Measurements from ENCODE around the gene SNRNP48. TPM values are rescaled to one million over a fixed set of nuclear protein-coding genes. Genes with fewer than 3 reads are reported as not detected.

Gene SNRNP48
- total RNA-seq, 4 donors from 2014 or later = 14.3 to 16.6 (median 15.3) TPM

DNA sequence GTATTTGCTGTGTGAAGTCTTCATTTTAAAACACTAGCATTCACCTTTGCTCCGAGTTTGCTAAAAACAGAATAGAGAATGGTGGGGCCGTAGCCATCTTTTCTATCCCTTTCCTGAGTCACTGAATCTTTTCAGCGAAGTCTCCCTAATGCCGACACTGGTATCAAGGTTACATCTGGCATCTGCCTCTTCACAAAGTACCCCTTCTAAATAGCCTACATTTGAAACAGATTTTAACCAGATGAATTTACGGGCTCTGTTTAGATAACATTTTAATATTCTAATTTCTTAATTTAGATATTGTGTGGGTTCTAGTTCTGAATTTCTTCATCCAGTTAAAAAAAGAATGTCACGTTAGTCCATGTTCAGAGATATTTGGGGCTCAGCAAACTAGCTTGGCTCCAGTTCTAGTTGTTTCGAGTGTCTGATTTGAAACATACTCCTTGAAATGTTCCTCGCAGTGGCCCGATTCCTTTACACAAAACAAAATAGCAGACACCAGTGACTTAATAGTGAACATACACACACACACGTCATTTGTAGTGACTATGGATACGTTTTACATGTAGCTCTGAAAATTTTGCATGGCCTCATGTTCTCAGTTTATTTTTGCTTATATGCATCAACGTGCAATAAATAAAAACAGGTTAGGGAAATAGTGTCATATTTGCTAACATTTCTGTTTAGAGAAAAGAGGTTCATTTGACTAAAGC lies 33.4 kb upstream of the SNRNP48 start:
- ATAC-seq (no peak), DNase-seq (no peak)
- H3K4me3 ChIP-seq = no peak overlapping the region
- H3K36me3 ChIP-seq = no peaks in the 10 kb centered on the region
- H3K27ac ChIP-seq = no peak overlapping the region
- in situ Hi-C loops (cut with MboI; ENCODE audit: low sequenced_read_pairs in 4 of 4) (no loop called here), intact Hi-C loops (cut with DNase I; ENCODE audit: low total_unique reads) (no loop called here)
- peaks cover 0 to 2% (median 0%) of the 10 kb centered on the region in 3 donors for H3K27me3 ChIP-seq
- TF ChIP-seq POLR2A (IDR thresholded peaks at IDR 0.05) = no peak
- TF ChIP-seq, protein P1, sequence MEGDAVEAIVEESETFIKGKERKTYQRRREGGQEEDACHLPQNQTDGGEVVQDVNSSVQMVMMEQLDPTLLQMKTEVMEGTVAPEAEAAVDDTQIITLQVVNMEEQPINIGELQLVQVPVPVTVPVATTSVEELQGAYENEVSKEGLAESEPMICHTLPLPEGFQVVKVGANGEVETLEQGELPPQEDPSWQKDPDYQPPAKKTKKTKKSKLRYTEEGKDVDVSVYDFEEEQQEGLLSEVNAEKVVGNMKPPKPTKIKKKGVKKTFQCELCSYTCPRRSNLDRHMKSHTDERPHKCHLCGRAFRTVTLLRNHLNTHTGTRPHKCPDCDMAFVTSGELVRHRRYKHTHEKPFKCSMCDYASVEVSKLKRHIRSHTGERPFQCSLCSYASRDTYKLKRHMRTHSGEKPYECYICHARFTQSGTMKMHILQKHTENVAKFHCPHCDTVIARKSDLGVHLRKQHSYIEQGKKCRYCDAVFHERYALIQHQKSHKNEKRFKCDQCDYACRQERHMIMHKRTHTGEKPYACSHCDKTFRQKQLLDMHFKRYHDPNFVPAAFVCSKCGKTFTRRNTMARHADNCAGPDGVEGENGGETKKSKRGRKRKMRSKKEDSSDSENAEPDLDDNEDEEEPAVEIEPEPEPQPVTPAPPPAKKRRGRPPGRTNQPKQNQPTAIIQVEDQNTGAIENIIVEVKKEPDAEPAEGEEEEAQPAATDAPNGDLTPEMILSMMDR (IDR thresholded peaks at IDR 0.05 in 4 of 5, conservative IDR thresholded peaks at IDR 0.05 in 1 of 5) = no peak
- H3K9me3 ChIP-seq = no peaks in the 10 kb centered on the region
- H3K4me1 ChIP-seq = no peaks in the 10 kb centered on the region

DNA sequence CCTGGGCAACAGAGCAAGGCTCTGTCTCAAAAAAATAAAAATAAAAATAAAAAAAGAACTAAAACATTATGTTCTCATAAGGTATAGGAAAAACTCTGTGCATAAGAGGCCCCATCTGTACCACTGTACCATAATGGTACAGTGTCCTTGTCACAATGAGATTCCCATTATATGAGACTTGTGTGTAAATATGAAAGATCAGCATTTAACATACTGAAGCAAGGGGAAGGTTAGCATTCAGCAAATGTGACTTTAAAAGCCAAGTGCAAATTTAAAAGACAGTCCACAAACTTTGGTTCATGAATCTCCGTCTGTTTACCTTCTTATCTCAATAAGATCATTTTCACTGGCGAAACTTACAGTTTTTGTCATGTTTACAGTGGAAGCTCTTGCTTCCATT lies 32.3 kb upstream of the SNRNP48 start:
- ATAC-seq (no peak), DNase-seq (no peak)
- intact Hi-C loops (cut with DNase I; ENCODE audit: low total_unique reads) (no loop called here), in situ Hi-C loops (cut with MboI; ENCODE audit: low sequenced_read_pairs in 4 of 4) (no loop called here)
- H3K9me3 ChIP-seq = no peaks in the 10 kb centered on the region
- peaks cover 0 to 4% (median 2%) of the 10 kb centered on the region in 3 donors for H3K27me3 ChIP-seq
- H3K4me3 ChIP-seq = no peak overlapping the region
- no peak overlapping the region for H3K27ac ChIP-seq
- TF ChIP-seq POLR2A (IDR thresholded peaks at IDR 0.05) = no peak
- TF ChIP-seq, protein P1 (IDR thresholded peaks at IDR 0.05 in 4 of 5, conservative IDR thresholded peaks at IDR 0.05 in 1 of 5) = no peak
- H3K36me3 ChIP-seq = no peaks in the 10 kb centered on the region
- no peaks in the 10 kb centered on the region for H3K4me1 ChIP-seq

DNA sequence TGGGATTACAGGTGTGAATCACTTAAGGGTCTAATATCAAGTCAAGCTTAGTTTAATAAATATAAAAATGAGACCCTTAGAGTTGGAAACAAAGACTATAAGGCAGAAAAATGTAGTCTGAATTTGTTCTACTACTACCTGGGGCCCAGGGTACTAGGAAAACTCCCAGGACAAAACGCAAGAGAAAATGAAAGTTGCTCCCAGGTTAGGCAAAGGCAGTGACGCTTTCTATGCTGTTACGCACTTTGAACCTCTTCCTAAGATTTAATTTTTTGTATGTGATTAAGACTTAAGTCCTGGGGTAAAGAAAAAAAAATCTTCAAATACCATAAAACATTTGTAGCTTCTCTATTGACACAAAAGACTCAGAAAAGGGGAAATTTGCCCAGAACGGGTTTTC lies 31.2 kb upstream of the SNRNP48 start:
- no peak for DNase-seq
- ATAC-seq = no peak
- TF ChIP-seq, protein P1 (IDR thresholded peaks at IDR 0.05 in 4 of 5, conservative IDR thresholded peaks at IDR 0.05 in 1 of 5) = no peak
- no peak for TF ChIP-seq POLR2A (IDR thresholded peaks at IDR 0.05)
- in situ Hi-C loops (cut with MboI; ENCODE audit: low sequenced_read_pairs in 4 of 4) (no loop called here), intact Hi-C loops (cut with DNase I; ENCODE audit: low total_unique reads) (no loop called here)
- Histone ChIP-seq H3K9me3 (no peaks in the 10 kb centered on the region), H3K4me1 (no peaks in the 10 kb centered on the region), H3K27ac (no peak overlapping the region), H3K27me3 (peaks cover 0 to 4% (median 2%) of the 10 kb centered on the region in 3 donors), H3K4me3 (no peak overlapping the region), H3K36me3 (no peaks in the 10 kb centered on the region)

DNA sequence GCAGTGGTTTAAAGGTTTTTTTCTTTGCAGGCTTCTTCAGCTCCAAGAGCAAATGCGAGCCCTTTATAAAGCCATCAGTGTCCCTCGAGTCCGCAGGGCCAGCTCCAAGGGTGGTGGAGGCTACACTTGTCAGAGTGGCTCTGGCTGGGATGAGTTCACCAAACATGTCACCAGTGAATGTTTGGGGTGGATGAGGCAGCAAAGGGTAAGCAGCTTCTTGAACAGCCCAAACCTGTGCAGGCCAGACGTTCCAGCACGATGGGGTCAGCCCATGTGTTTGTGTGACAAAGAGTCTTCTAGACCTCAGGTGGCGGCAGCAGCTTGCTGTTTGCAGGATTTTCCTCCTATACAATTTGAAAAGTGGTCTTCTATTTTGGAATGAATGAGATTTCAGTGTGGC lies 30.8 kb upstream of the SNRNP48 start:
- H3K27ac ChIP-seq = no peak overlapping the region
- TF ChIP-seq, protein P1 (IDR thresholded peaks at IDR 0.05 in 4 of 5, conservative IDR thresholded peaks at IDR 0.05 in 1 of 5) = no peak
- no peak for TF ChIP-seq POLR2A (IDR thresholded peaks at IDR 0.05)
- no peak overlapping the region for H3K4me3 ChIP-seq
- no peak for DNase-seq
- ATAC-seq = no peak
- H3K9me3 ChIP-seq = no peaks in the 10 kb centered on the region
- peaks cover 0 to 5% (median 4%) of the 10 kb centered on the region in 3 donors for H3K27me3 ChIP-seq
- no peaks in the 10 kb centered on the region for H3K4me1 ChIP-seq
- in situ Hi-C loops (cut with MboI; ENCODE audit: low sequenced_read_pairs in 4 of 4) = no loop called here
- intact Hi-C loops (cut with DNase I; ENCODE audit: low total_unique reads) = no loop called here
- H3K36me3 ChIP-seq = no peaks in the 10 kb centered on the region

Data from gastrocnemius medialis (tissue), 4 donors.